GM18505 (cell line): ENCODE results near the gene ATP1A1.

ENCODE experiments used
- ATAC-seq: cut with Tn5 transposase; IDR thresholded peaks from one replicate; pipeline ENCODE4 v1.9.1; 2021; ENCODE audit not compliant: unreplicated experiment
- POLR2A ChIP-seq: IDR thresholded peaks from 4 replicates; pipeline ENCODE4 v1.6.1; 2011; ENCODE audit warnings: borderline replicate concordance; ENCODE audit not compliant: insufficient read depth, insufficient read length; ENCODE audit errors: extremely low read depth

ATP1A1 gene

DNA sequence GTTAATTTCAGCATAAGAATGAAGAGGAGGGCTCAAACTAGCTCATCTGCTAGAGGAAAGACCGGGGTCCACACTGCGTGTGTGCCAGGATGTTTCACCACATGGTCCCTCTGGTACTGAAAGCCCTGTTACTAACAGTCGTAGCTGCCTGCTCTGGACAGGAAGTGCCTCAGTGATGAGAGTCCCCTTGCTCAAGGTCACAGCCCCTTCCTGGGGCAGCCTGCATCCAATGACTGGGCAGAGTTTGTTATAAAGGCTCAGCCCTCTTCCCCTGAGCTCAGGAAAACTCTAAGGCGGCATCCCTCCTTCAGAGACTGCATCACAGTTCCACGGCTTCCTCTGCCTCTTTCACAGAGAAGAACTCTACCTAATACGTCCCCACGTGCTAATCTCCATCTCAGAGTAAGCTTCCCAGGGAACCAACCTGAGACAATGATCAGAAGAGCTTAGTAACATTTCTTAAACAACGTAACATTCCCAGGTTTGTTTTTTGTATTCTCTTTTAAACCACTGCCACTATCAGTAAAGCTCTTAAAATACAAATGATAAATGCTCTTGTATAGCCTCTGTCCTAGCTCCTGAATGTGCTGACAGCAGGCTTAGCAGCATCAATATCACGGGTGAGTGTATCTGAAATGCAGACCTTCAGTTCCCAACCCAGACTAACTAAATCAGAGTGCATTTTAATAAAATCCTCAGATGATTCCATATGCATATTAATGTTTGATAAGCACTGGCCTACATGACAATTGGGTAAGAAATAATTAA is 38.0 kb upstream of the ATP1A1 start:
- no peak for TF ChIP-seq POLR2A
- no peak for ATAC-seq

DNA sequence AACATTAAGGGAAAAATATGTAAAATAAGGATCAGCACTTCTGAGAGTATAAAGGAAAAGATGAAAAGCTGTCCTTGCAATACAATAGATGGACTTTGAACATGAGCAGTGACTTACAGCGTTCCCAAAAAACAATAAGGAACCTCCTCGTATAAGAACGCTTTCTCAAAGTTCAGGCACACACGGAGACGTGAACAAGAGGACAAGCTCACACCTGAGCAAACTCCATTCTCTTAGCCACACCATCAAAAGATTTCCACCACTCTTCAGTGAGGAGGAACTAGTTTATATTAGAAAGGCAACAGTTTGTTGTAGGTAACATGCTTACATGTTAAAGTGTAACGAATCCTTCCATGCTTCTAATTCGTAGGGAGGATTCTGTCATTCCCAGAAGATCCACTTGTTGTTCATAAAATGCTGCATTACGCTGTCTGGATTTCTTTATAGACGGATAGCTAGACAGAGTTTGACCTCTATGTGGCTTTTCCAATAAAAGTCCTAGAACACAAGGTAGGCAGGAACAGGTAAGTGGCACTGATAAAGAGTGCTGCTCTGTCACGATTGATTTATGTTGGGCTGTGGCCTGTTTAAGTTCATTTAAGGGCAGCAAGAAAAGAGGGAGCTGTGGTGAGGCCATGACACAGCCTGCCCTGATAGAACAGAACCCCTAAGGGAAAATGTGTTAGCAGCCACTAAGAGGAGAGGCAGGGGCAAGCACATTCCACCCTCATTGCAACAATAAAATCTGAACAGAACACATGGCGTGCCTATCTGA is 37.0 kb upstream of the ATP1A1 start:
- no peak for ATAC-seq
- no peak for TF ChIP-seq POLR2A

DNA sequence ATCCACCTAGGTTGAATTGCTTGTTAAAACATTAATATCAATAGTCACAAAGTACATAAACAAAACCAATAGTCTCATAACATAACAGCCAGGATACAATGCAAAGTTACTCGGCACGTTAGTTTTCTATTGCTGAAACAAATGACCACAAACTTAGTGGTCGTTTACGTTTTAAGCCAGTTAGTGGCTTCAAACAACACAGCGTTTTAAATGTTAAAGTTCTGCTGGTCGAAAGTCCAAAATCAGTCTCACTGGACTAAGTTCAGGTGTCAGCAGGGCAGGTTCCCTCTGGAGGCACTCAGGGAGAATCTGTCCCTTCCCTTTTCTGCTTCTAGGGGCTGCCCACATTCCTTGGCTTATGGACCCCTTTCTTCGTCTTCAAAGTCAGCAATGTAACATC is 35.6 kb upstream of the ATP1A1 start:
- ATAC-seq: no peak
- TF ChIP-seq POLR2A: no peak

DNA sequence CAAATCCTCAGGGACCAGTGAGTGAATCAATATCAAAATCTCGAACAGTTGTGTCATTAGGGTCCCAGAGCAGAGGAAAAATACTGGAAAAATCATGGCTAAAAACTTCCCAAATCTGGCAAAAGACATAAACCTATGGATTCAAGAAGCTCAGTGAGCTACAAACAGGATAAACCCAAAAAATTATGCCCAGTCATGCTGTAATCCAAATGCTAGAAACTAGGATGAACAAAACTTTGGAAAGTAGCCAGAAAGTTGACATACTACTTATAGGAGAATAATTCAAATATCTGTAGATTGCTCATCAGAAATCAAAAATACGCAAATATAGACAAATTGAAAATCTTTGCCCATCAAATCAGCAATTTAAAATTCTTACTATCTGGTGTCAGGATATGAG is 34.6 kb upstream of the ATP1A1 start:
- no peak for TF ChIP-seq POLR2A
- ATAC-seq: no peak

DNA sequence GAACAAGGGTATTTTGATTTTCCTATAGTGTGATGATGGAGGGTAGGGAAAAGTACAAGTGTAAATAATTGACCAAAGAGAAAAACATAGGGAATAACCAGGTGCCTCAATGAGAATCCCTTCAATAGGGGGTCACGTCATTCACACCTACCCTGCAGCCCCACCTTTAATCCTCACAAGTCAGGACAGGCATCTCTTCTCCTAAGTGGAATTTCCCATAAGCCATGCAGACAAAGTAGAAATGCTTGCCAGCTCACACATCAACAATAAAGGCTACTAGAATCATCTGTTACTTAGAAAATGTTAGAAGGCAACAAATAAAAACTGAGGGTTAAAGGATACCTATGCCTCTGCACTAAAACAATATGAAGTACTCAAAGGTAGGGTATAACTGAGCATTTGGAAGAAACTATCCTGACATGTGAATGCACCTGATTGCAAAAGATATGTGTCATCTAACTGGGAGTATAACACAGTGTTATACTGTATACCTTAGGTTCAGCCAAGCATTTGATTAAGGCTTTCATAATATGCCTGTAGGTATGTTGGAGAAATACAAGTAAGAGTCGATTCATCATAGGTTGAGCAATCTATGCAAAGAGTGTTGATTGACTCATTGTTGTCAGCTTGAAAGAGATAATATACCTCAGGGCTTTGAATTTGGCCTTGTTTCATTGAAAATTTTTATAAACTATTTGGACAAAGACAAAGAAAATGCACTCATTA is 32.4 kb upstream of the ATP1A1 start:
- TF ChIP-seq POLR2A: no peak
- no peak for ATAC-seq

DNA sequence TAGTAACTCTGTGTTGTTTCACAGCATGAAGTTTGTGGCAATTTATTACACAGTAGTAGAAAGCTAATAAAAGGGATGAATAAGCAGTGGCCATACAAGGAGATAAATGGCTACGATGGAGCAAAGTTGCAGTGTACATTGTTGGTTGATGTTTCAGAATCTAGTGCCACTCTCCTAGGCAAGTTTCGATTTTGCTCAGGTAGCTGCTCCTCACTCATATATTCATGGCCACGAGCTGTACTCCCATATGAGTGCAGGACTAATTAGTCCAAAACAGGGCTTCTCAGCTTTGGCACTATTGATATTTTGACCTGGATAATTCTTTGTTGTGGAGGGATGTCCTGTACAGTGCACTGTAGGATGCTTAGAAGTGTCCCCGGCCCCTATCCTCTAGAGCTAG is 30.0 kb upstream of the ATP1A1 start:
- TF ChIP-seq POLR2A: no peak
- ATAC-seq: no peak

GRCh38 chr1:116345011-116345410 is 28.0 kb upstream of the ATP1A1 start:
- ATAC-seq: no peak
- TF ChIP-seq POLR2A: no peak

- no peak for ATAC-seq
- TF ChIP-seq POLR2A: no peak
Measured at GRCh38 chr1:116345843-116346242, 27.2 kb upstream of the ATP1A1 start.

DNA sequence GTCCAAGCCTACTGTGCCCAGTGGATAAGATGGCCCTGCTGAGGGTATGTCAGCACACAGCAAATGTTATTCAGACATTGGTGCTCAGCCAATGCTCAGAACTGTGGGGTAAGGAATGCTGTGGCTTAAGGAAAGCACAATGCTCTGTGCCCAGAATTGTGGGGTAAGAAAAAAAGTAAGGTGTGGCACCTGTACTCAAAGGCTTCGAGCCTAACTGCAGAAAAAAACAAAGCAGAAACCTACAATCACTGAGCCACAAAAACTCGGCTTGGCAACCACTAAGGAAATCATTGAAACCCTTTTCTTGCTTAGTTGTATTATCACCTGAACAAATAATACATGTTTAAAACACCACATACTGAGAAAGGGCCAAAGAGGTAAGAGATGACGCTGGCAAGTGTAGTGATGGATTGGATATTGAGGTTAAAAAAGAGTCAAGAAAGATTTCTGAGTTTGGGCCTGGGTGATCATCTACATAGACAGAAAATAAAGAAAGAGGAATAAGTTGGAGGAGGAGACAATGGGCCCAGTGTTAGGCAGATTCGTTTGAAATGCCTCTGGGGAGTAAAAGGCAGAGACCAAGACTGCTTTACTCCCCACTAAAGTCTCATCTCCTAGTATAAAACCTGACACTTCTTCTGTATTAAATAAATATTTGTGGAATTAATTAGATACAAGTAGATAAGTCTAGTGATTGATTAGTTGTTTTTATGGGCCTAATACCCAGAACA is 25.9 kb upstream of the ATP1A1 start:
- TF ChIP-seq POLR2A: no peak
- no peak for ATAC-seq

DNA sequence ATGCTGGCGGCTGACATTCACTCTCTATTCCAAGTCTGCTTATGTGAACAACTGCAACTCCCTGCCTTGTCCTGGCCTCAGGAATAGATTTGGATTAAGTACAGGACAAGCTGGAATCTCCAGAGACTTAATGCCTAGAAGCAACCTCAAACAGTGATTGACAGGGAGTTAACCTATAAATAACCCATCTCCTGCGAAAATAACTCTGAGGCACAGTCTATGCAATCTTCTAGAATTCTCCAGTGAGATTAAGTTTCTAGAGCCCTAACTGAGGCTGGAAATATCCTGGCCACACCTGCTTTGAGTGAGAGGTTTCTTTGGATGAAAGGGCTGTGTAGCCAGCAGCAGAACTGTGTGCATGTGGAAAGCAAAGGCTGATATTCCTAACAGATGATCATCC is 25.3 kb upstream of the ATP1A1 start:
- no peak for TF ChIP-seq POLR2A
- no peak for ATAC-seq

- no peak for TF ChIP-seq POLR2A
- ATAC-seq: no peak
Measured at GRCh38 chr1:116350097-116350645, 22.9 kb upstream of the ATP1A1 start.

DNA sequence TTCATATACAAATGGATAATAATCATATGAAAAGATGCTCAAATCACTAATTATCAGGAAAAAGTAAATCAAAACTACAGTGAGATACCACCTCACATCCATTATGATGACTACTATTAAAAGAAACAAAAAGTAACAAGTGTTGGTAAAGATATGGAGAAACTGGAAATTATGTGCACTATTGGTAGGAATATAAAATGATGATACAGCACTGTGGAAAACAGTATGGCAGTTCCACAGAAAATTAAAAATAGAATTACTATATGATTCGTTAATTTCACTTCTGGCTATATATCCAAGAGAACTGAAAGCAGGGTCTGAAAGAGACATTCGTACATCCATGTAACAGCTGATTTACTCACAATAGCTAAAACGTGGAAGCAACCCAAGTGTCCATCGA is 21.1 kb upstream of the ATP1A1 start:
- ATAC-seq: no peak
- no peak for TF ChIP-seq POLR2A

GRCh38 chr1:116352349-116352813 is 20.7 kb upstream of the ATP1A1 start:
- TF ChIP-seq POLR2A: no peak
- no peak for ATAC-seq
